BJ (cell line): ENCODE results near the gene P3H2. TPM values are rescaled to one million over a fixed set of nuclear protein-coding genes. Genes with fewer than 3 reads are reported as not detected.
A peak's percentile ranks its signal among the peaks of the same experiment; 100 is the strongest.

Source experiments
- CTCF ChIA-PET: fragments of 350-600 bp; formaldehyde crosslinking; extraction: SDS; loops from one replicate; lab custom pipeline; 2021; ENCODE audit warnings: antibody characterized with exemption, inconsistent platforms; lab: Yijun Ruan, JAX
- POLR2A ChIA-PET: fragments of 300-600 bp; sonication (Branson Sonifier 250); formaldehyde crosslinking; extraction: SDS; loops from one replicate; lab custom pipeline; 2021; ENCODE audit warnings: antibody characterized with exemption; lab: Charles Lee
- DNase-seq: peaks from one replicate; pipeline ENCODE4 v3.0.0-alpha.2; 2011; ENCODE audit warnings: low read depth
- H3K27me3 ChIP-seq: 2 replicates; pipeline ENCODE4 v1.6.0; 2011; ENCODE audit warnings: low read length; ENCODE audit not compliant: control insufficient read depth, insufficient read depth
- H3K36me3 ChIP-seq: 2 replicates; pipeline ENCODE4 v1.5.1; 2011; ENCODE audit warnings: low read length; ENCODE audit not compliant: control insufficient read depth, insufficient read depth
- H3K4me3 ChIP-seq: 2 replicates; pipeline ENCODE4 v1.5.1; 2011; ENCODE audit warnings: low read depth, mild to moderate bottlenecking, control low read depth, low read length
- CTCF ChIP-seq: IDR thresholded peaks from 2 replicates; pipeline ENCODE4 v1.5.1; 2011; ENCODE audit warnings: low read depth, mild to moderate bottlenecking, control low read depth, inconsistent platforms, low read length, moderate library complexity; ENCODE audit not compliant: insufficient read depth
- polyA plus RNA-seq: library from polyadenylated mRNA; depleted of rRNA; stranded (reverse); fragments of >200 nt; gene quantifications from 2 replicates; pipeline ENCODE4 v1.2.3, GENCODE V29; 2011

The P3H2 gene
- polyA plus RNA-seq, 1 experiment = 13.5 TPM

GRCh38 chr3:190065204-190065603, 55.5 kb downstream of the P3H2 start:
- POLR2A ChIA-PET = interaction anchor here (0.6 kb wide), 1 partner anchor 27 kb away, joined by 3 read pairs; no protein-coding TSS in a partner anchor
- DNase-seq = no peak
- Histone ChIP-seq H3K27me3 (no peaks in the 10 kb centered on the region), H3K4me3 (no peak overlapping the region), H3K36me3 (no peaks in the 10 kb centered on the region)
- CTCF ChIA-PET = interaction anchor here (1.7 kb wide), 1 partner anchor 49 kb away, joined by 3 read pairs; no protein-coding TSS in a partner anchor
- no peak for TF ChIP-seq CTCF

- ChIA-PET POLR2A (interaction anchor here (0.6 kb wide), 3 partner anchors 13 to 28 kb away, joined by 3 to 4 read pairs (median 3); no protein-coding TSS in a partner anchor), CTCF (interaction anchor here (1.1 to 1.7 kb wide), 2 partner anchors 10 to 50 kb away, joined by 3 to 5 read pairs; no protein-coding TSS in a partner anchor)
- Histone ChIP-seq H3K27me3 (no peaks in the 10 kb centered on the region), H3K4me3 (no peak overlapping the region), H3K36me3 (no peaks in the 10 kb centered on the region)
- no peak for DNase-seq
- TF ChIP-seq CTCF = no peak
Observed at GRCh38 chr3:190064659-190065058, 56.0 kb downstream of the P3H2 start.

- peak; percentile 87 for DNase-seq
- ChIA-PET CTCF (interaction anchor here (1.1 to 1.7 kb wide), 2 partner anchors 10 to 50 kb away, joined by 3 to 5 read pairs; no protein-coding TSS in a partner anchor), POLR2A (interaction anchor here (0.6 to 0.7 kb wide), 3 partner anchors 13 to 1129 kb away, joined by 3 to 5 read pairs (median 4); no protein-coding TSS in a partner anchor)
- no peaks in the 10 kb centered on the region for H3K27me3 ChIP-seq
- TF ChIP-seq CTCF = no peak
- no peak overlapping the region for H3K4me3 ChIP-seq
- H3K36me3 ChIP-seq = no peaks in the 10 kb centered on the region
Observed at GRCh38 chr3:190064112-190064511, 56.6 kb downstream of the P3H2 start.

- no peak for TF ChIP-seq CTCF
- H3K27me3 ChIP-seq = no peaks in the 10 kb centered on the region
- H3K36me3 ChIP-seq = no peaks in the 10 kb centered on the region
- ChIA-PET POLR2A (interaction anchor here (0.7 kb wide), 1 partner anchor 1128 kb away, joined by 5 read pairs; no protein-coding TSS in a partner anchor), CTCF (interaction anchor here (1.1 to 1.7 kb wide), 2 partner anchors 9 to 51 kb away, joined by 3 to 5 read pairs; no protein-coding TSS in a partner anchor)
- H3K4me3 ChIP-seq = no peak overlapping the region
- no peak for DNase-seq
Observed at GRCh38 chr3:190063490-190063889, 57.2 kb downstream of the P3H2 start.

GRCh38 chr3:190060192-190060775, 60.4 kb downstream of the P3H2 start:
- POLR2A ChIA-PET = no interaction called here
- CTCF ChIA-PET = no interaction called here
- TF ChIP-seq CTCF = no peak
- no peaks in the 10 kb centered on the region for H3K36me3 ChIP-seq
- no peaks in the 10 kb centered on the region for H3K27me3 ChIP-seq
- H3K4me3 ChIP-seq = no peak overlapping the region
- no peak for DNase-seq
